ENCODE data around the gene PTBP1. TPM values are rescaled to one million over a fixed set of nuclear protein-coding genes. Genes with fewer than 3 reads are reported as not detected.
A peak's percentile ranks its signal among the peaks of the same experiment; 100 is the strongest.

Gene PTBP1
- total and polyA plus RNA-seq, 2 of the 13 experiments (the other 11 are each of a cell fraction or from before 2014, with no cell fraction given) = 195 to 288 TPM

DNA sequence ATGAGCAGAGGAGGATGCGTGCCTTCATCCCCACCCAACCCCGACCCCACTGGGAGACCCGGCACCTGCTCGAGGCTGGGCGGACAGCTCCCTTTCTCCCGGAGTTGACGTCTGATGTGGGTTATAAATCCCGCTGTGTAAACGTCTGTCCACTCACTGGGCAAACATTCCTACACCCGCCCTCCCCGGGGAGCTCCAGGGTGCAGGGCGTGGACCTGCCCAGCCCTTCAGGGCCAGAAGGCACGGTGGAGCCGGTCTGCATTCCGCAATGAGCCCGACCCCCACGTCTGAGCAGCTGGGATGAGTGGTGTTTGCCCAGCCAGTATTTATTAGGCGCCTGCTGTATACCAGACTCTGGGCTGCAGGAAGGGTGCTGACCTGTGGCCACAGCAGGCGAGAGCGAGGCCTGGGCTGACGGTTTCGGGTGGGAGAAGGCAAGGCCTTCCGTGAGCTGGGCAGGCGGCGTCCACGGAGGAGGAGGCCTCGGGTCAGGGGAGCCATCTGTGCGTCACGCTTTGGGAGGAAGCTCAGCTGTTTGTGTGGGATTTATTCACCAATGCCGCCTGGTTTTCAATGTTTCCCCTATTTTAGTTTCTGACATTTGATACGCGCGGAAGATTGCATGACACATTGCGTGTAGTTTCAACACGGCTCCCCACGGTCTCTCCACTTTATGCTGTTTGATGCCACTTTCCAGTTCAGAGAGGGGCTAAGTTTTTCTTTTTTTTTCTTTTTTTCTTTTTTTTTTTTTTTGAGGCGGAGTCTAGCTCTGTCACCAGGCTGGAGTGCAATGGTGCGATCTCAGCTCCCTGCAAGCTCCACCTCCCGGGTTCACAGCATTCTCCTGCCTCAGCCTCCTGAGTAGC is 44.4 kb upstream of the PTBP1 start (continued):
- no peak for TF ChIP-seq HNF1B (CRISPR knock-in tag; IDR thresholded peaks at IDR 0.05)
- peak; percentile 57; the same call in 1 of the 2 replicates for TF ChIP-seq CCDC6 (CRISPR knock-in tag; IDR thresholded peaks at IDR 0.05)
- TF ChIP-seq NCOA2 (CRISPR knock-in tag; IDR thresholded peaks at IDR 0.05) = peak; percentile 63
- no peak for TF ChIP-seq YY1 (IDR thresholded peaks at IDR 0.05; ENCODE audit: insufficient read depth, insufficient replicate concordance, low read depth, low read length)
- TF ChIP-seq RXRB (CRISPR knock-in tag; IDR thresholded peaks at IDR 0.05; ENCODE audit: borderline replicate concordance) = 0 out of 2 replicates have a peak, but pooled peaks have one; percentile 32
- no peak for TF ChIP-seq SIN3A (IDR thresholded peaks at IDR 0.05; ENCODE audit: borderline replicate concordance, low read depth, low read length)
- TF ChIP-seq PATZ1 (CRISPR knock-in tag; IDR thresholded peaks at IDR 0.05) = peak; percentile 90
- TF ChIP-seq, protein P1, sequence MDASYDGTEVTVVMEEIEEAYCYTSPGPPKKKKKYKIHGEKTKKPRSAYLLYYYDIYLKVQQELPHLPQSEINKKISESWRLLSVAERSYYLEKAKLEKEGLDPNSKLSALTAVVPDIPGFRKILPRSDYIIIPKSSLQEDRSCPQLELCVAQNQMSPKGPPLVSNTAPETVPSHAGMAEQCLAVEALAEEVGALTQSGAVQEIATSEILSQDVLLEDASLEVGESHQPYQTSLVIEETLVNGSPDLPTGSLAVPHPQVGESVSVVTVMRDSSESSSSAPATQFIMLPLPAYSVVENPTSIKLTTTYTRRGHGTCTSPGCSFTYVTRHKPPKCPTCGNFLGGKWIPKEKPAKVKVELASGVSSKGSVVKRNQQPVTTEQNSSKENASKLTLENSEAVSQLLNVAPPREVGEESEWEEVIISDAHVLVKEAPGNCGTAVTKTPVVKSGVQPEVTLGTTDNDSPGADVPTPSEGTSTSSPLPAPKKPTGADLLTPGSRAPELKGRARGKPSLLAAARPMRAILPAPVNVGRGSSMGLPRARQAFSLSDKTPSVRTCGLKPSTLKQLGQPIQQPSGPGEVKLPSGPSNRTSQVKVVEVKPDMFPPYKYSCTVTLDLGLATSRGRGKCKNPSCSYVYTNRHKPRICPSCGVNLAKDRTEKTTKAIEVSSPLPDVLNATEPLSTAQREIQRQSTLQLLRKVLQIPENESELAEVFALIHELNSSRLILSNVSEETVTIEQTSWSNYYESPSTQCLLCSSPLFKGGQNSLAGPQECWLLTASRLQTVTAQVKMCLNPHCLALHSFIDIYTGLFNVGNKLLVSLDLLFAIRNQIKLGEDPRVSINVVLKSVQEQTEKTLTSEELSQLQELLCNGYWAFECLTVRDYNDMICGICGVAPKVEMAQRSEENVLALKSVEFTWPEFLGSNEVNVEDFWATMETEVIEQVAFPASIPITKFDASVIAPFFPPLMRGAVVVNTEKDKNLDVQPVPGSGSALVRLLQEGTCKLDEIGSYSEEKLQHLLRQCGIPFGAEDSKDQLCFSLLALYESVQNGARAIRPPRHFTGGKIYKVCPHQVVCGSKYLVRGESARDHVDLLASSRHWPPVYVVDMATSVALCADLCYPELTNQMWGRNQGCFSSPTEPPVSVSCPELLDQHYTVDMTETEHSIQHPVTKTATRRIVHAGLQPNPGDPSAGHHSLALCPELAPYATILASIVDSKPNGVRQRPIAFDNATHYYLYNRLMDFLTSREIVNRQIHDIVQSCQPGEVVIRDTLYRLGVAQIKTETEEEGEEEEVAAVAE (CRISPR knock-in tag; IDR thresholded peaks at IDR 0.05; ENCODE audit: borderline replicate concordance) = no peak
- TF ChIP-seq FOXA3 (CRISPR knock-in tag; IDR thresholded peaks at IDR 0.05) = peak; percentile 80
- TF ChIP-seq ZMYM2 (CRISPR knock-in tag; IDR thresholded peaks at IDR 0.05) = peak; percentile 83
- TF ChIP-seq KDM2A (CRISPR knock-in tag; IDR thresholded peaks at IDR 0.05; ENCODE audit: borderline replicate concordance, low read depth) = peak; percentile 36; the same call in 1 of the 2 replicates
- TF ChIP-seq MEIS2 (CRISPR knock-in tag; IDR thresholded peaks at IDR 0.05) = peak; percentile 80; the same call in 1 of the 2 replicates
- 0 out of 2 replicates have a peak, but pooled peaks have one; percentile 44 for TF ChIP-seq ZNF441 (CRISPR knock-in tag; IDR thresholded peaks at IDR 0.05; ENCODE audit: borderline replicate concordance)
- TF ChIP-seq ZBTB10 (CRISPR knock-in tag; IDR thresholded peaks at IDR 0.05; ENCODE audit: borderline replicate concordance) = peak; percentile 5; the same call in 1 of the 2 replicates
- no peak for TF ChIP-seq ZNF143 (CRISPR knock-in tag; IDR thresholded peaks at IDR 0.05)
- no peak for TF ChIP-seq CBX1 (IDR thresholded peaks at IDR 0.05; ENCODE audit: low read depth)
- 0 out of 2 replicates have a peak, but pooled peaks have one; percentile 20 for TF ChIP-seq ZNF766 (CRISPR knock-in tag; IDR thresholded peaks at IDR 0.05; ENCODE audit: borderline replicate concordance)
